Neural progenitor cell (in vitro differentiated cells): ENCODE results near the gene MGAT4A.

Experiments used
- CTCF ChIP-seq: fragments of 200-600 bp; sonication (generic); IDR thresholded peaks from 2 replicates; pipeline ENCODE4 v1.5.1; 2017; ENCODE audit warnings: antibody characterized with exemption, mild to moderate bottlenecking
- EZH2 ChIP-seq: fragments of 200-600 bp; sonication (generic); IDR thresholded peaks from 2 replicates; pipeline ENCODE4 v1.6.1; 2017; ENCODE audit warnings: antibody characterized with exemption, mild to moderate bottlenecking, moderate library complexity
- EZH2phosphoT487 ChIP-seq: fragments of 200-600 bp; sonication (generic); IDR thresholded peaks from 2 replicates; pipeline ENCODE4 v1.6.1; 2017; ENCODE audit warnings: antibody characterized with exemption

- TF ChIP-seq CTCF (no peak), EZH2 (no peak), EZH2phosphoT487 (no peak)
Measured at GRCh38 chr2:98777076-98777475, 46.1 kb upstream of the MGAT4A start.
